Muscle layer of colon (tissue), 2 donors: Measurements from ENCODE around the gene IWS1.

Experiments used
- H3K27ac ChIP-seq: one replicate; pipeline ENCODE4 v1.7.0; 2013; ENCODE audit warnings: low read depth, mild to moderate bottlenecking, low read length, moderate library complexity
- H3K27me3 ChIP-seq, 2 donors: one replicate each; pipeline ENCODE4 v1.7.0; 2013; ENCODE audit warnings: low read length in 2 of 2, mild to moderate bottlenecking in 2 of 2; ENCODE audit not compliant: insufficient read depth in 2 of 2, control insufficient read depth in 1 of 2
- H3K36me3 ChIP-seq: one replicate; pipeline ENCODE4 v1.7.0; 2013; ENCODE audit warnings: mild to moderate bottlenecking, low read length; ENCODE audit not compliant: insufficient read depth
- H3K4me1 ChIP-seq: one replicate; pipeline ENCODE4 v1.7.0; 2013; ENCODE audit warnings: mild to moderate bottlenecking, low read length; ENCODE audit not compliant: insufficient read depth
- H3K4me3 ChIP-seq, 2 donors: one replicate each; pipeline ENCODE4 v1.7.0; 2013; ENCODE audit warnings: low read length in 2 of 2, low read depth in 1 of 2, mild to moderate bottlenecking in 1 of 2, moderate library complexity in 1 of 2
- H3K9ac ChIP-seq: one replicate; pipeline ENCODE4 v1.7.0; 2013; ENCODE audit warnings: low read length
- H3K9me3 ChIP-seq: one replicate; pipeline ENCODE4 v1.7.0; 2013; ENCODE audit warnings: mild to moderate bottlenecking, low read length
- donor health status: abdominal sarcoma.
- donor health status: Adenocarcinoma of cecum.

The IWS1 gene

DNA sequence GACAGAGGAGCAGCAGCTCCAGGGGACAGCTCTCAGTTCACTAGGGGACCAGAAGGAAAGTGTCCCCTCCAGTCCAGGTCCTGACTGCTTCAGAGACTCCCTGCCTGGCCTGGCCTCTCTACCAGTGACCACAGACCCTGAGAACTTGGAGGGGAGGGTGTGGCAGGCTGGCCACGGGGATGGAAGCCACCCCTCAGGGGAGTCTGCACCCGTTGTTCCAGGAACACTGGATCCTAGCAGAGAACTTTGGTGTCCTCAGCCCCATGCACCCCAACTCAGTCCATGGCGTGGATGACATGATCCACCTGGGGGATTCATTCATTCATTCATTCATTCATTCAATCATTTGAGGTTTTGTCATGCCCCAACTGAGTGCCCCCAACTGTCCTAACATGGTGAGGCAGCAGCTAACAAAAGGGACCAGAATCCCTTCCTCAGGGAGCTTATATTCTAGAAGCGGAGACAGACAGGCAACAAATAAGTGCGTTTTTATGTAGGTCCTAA is 41.1 kb upstream of the IWS1 start:
- Histone ChIP-seq H3K27ac (no peak overlapping the region), H3K9ac (no peak overlapping the region), H3K27me3 (no peaks in the 10 kb centered on the region), H3K36me3 (no peaks in the 10 kb centered on the region), H3K4me3 (no peak overlapping the region), H3K4me1 (peaks cover 8% of the 10 kb centered on the region), H3K9me3 (no peaks in the 10 kb centered on the region)

DNA sequence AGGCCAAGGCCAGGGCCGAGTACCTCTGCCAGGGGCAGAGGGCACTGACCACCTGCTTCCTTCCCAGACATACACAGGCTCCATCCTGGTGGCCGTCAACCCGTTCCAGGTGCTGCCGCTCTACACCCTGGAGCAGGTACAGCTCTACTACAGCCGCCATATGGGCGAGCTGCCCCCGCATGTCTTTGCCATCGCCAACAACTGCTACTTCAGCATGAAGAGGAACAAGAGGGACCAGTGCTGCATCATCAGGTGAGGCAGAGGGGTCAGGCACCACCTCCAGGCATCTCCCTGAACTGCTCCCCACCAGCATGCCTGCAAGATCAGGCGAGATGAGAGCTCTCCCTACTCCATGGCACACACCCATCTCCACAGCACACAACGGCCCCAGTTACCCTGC is 40.3 kb upstream of the IWS1 start:
- no peaks in the 10 kb centered on the region for H3K9me3 ChIP-seq
- H3K36me3 ChIP-seq: no peaks in the 10 kb centered on the region
- peaks cover 8% of the 10 kb centered on the region for H3K4me1 ChIP-seq
- H3K4me3 ChIP-seq: no peak overlapping the region
- H3K27ac ChIP-seq: no peak overlapping the region
- no peaks in the 10 kb centered on the region for H3K27me3 ChIP-seq
- H3K9ac ChIP-seq: no peak overlapping the region

DNA sequence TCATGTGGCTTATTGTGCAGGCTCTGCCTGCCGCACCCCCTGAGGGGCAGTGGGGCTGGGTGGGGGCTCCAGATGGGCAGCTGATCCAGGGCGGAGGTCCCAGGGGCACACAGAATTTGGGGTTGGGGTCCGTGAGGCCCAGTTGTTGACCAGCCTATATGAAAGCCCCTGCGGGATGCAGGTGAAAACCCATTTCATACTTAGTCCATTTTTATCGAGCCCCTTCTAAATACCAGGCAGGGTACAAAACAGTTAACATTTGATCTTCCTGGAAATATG is 39.8 kb upstream of the IWS1 start:
- Histone ChIP-seq H3K9ac (no peak overlapping the region), H3K9me3 (no peaks in the 10 kb centered on the region), H3K36me3 (no peaks in the 10 kb centered on the region), H3K27me3 (no peaks in the 10 kb centered on the region), H3K27ac (no peak overlapping the region), H3K4me1 (peaks cover 8% of the 10 kb centered on the region), H3K4me3 (no peak overlapping the region)

DNA sequence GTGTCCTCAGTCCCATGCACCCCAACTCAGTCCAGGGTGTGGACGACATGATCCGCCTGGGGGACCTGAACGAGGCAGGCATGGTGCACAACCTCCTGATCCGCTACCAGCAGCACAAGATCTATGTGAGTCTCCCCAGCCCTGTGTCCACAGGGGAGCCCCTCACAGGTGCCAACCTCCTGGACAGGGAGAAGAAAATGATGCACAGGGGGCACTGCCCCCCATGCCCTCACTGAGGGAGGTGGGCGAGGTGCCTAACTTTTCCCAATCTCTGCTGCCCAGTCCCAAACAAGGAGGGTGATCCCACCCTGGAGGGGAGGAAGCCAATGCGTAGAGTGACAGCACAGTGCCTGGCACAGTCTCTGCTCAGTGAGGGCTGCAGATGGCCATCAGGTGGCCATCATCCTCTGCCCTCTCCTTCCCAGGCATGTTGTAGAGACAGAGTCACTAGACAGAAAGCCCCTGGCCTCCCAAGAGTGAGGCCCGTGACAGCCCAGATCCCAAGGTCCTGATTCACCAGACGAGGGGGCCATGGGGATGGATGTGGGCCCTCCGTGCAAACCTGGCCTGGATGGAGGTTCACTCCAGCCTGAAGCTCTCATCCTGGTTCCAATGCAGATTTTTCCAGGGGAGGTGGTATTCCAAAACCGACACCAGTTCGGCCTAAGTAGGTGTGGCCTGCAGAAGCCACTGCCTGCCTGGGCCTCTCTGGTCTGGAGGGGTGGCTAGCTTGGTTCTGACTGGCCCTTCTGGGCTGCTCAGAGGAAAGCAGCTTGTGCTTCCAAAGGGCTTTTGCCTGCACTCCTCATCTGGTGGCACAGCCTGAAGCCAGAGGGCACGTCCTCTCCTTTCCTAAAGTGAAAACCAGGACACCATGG is 39.2 kb upstream of the IWS1 start:
- Histone ChIP-seq H3K9ac (no peak overlapping the region), H3K4me1 (peaks cover 8% of the 10 kb centered on the region), H3K9me3 (no peaks in the 10 kb centered on the region), H3K27ac (no peak overlapping the region), H3K4me3 (no peak overlapping the region), H3K36me3 (no peaks in the 10 kb centered on the region), H3K27me3 (no peaks in the 10 kb centered on the region)

DNA sequence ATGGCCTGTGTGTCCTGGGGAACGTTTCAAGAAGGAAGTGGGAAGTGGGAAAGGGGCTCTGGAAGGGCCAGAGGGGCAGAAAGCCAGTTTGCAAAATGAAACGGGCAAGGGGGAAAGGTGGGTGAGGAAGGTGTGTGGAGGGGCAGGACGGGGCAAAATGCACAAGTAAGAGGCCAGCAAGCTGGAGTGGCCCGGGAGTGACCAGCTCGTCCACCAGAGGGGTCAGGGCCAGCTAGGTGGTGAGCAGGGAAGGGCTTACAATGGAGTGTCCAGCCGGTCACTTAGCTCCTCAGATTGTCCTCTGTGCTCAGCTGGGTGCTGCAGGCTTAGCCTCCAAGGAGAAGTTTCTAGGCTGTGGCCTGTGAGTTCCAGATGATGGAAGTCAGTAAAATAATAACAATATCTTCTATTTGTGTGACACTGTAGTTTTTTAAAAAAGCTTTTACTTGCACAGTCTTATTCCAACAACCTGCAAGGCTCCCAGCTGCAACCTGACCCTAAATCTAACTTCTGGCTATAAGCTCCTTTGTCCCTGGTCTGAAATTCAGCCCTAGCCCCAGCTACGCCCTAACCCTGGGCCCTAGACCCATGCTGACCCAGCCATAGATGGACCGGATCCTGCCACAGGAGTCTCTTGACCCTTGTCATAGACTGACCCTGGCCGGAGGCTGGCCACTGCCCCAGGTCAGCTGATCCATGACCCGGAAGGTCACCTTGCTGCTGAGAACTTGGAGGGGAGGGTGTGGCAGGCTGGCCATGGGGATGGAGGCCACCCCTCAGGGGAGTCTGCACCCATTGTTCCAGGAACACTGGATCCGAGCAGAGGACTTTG is 38.4 kb upstream of the IWS1 start:
- peaks cover 4% of the 10 kb centered on the region for H3K4me1 ChIP-seq
- H3K27me3 ChIP-seq: no peaks in the 10 kb centered on the region
- no peak overlapping the region for H3K27ac ChIP-seq
- no peak overlapping the region for H3K9ac ChIP-seq
- H3K4me3 ChIP-seq: no peak overlapping the region
- H3K36me3 ChIP-seq: no peaks in the 10 kb centered on the region
- H3K9me3 ChIP-seq: no peaks in the 10 kb centered on the region

DNA sequence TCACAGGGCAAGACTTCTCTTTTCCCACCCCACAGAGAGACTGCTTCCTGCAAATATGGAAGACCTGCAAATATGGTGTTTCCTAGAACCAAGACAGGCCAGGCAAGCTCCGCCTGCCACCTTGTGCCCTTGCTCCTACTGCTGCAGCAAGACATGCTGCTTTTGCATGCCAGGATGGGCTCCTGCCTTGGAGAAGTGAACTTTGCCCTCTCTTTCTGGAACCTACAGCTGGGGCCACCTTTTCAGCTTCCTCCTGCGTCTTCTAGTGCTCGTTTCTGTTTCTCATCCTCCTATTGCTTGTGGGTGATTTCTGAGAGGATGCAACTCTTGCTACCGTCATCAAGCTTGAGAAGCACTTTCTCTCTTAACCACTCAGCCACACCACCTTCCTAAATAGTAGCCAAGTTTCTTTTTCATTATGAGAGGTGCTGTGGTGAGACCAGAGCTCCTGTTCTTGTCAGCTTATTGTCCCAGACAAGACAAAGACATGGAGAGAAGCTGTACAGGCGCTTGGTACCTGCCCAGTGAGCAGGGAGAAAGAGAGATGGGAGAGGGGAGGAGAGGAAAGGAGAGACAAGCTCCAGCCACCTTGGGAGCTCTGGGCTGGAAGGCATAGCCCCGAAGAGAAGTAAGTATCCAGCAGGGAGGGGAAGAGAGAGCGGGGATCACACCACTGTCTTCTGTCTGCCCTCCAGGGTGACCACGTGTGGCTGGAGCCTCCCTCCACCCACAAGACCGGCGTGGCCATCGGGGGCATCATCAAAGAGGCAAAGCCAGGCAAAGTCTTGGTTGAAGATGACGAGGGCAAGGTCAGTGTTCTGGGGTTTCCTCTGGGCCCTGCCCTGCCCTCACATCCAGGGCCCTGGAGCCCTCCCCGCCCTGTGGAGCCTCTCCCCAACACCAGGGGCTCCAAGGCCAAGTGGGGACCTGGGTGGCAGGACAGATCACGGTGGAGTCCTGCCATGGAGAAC is 37.5 kb upstream of the IWS1 start:
- Histone ChIP-seq H3K4me1 (no peaks in the 10 kb centered on the region), H3K27ac (no peak overlapping the region), H3K9ac (no peak overlapping the region), H3K36me3 (no peaks in the 10 kb centered on the region), H3K9me3 (no peaks in the 10 kb centered on the region), H3K4me3 (no peak overlapping the region), H3K27me3 (no peaks in the 10 kb centered on the region)

DNA sequence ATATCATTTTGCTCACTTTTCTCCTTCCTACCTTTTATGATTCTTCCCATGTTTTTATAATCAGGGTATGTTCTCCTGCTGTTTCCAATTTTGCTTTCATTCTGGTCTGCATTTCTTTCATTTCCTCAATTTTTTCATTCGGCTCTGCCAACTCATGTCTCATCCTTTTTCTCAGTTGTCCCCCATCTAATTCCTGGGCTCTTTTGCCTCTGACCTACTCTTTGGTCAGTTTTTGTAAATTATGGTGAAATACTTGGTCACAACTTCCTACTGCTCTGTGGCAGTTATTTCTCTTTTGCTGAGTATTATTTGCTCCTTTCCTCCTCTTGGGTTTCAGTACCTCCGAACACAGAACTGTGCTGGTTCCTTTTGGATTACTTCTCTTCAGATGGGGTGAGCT is 36.6 kb upstream of the IWS1 start:
- Histone ChIP-seq H3K27ac (no peak overlapping the region), H3K4me3 (no peak overlapping the region), H3K9ac (no peak overlapping the region), H3K4me1 (no peaks in the 10 kb centered on the region), H3K27me3 (no peaks in the 10 kb centered on the region), H3K36me3 (no peaks in the 10 kb centered on the region), H3K9me3 (no peaks in the 10 kb centered on the region)

DNA sequence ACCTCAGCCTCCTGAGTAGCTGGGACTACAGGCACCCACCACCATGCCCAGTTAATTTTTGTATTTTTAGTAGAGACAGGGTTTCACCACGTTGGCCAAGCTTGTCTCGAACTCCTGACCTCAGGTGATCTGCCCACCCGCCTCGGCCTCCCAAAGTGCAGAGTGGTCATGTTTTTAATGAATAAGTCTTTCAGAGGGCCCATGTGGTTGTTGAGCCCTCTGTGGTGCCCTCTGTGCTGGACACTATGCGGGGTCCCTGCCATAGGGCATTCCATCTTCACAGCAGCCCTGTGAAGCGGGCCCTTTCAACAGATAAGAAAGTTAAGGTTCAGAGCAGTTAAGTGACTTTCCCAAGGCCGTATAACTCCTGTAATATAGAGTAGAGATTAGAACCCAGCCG is 35.1 kb upstream of the IWS1 start:
- H3K27ac ChIP-seq: no peak overlapping the region
- H3K36me3 ChIP-seq: no peaks in the 10 kb centered on the region
- no peak overlapping the region for H3K9ac ChIP-seq
- H3K27me3 ChIP-seq: no peaks in the 10 kb centered on the region
- H3K9me3 ChIP-seq: no peaks in the 10 kb centered on the region
- H3K4me3 ChIP-seq: no peak overlapping the region
- H3K4me1 ChIP-seq: no peaks in the 10 kb centered on the region

DNA sequence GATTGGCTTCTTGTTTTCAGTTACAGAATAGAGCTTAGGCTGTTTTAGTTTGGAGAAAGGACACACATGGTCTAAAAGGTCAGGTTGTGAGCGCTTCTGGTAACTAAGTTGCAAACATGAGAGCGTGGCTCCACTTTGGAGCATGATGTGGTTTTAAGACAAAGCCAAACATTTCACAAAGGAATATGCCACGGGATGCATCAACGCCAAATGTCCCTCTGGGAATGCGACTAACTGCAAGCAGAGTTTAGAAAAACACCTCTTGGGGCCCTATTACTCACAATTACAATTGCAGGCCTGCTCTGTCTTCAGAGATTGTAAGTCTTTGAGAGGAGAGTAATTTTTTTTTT is 34.6 kb upstream of the IWS1 start:
- Histone ChIP-seq H3K9me3 (no peaks in the 10 kb centered on the region), H3K27ac (no peak overlapping the region)

DNA sequence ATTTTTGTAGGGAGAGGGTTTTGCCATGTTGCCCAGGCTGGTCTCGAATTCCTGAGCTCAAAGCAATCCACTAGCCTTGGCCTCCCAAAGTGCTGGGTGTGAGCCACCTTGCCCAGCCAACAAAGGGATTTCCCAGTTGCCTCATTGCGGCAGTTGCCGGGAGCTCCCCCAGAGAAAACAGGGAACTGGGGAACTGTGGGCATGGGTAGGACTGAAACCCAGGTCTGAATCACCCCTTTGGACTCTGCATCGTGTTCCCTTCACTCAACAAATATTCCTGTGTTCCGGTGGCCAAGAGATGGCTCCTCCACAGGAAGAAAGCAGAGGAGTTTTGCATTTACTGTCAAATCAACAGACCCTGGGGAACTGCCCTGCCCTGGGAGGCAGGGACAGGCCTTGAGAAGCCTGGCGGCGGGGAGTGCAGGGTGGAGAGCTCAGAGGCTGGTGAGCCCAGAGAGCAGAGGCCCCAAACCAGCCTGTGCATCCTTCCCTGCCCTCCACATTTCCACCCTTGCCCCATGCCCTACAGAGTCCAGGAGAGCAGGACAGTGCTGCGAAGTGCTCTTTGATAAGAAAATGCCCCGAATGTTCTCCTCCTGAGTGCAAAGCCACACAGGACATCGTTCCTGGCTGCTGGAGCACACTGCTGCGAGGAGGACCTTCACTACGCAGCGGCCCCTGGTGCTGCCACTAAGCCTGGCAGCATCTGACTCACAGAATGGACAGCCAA is 34.1 kb upstream of the IWS1 start:
- Histone ChIP-seq H3K9ac (no peak overlapping the region), H3K36me3 (no peaks in the 10 kb centered on the region), H3K4me3 (no peak overlapping the region), H3K9me3 (no peaks in the 10 kb centered on the region), H3K4me1 (no peaks in the 10 kb centered on the region), H3K27ac (no peak overlapping the region), H3K27me3 (no peaks in the 10 kb centered on the region)

More for the DNA sequence above, 34.6 kb upstream of the IWS1 start:
- H3K9ac ChIP-seq: no peak overlapping the region
- no peaks in the 10 kb centered on the region for H3K4me1 ChIP-seq
- no peaks in the 10 kb centered on the region for H3K27me3 ChIP-seq
- H3K36me3 ChIP-seq: no peaks in the 10 kb centered on the region
- no peak overlapping the region for H3K4me3 ChIP-seq
